Caco-2 (cell line): ENCODE data around the gene EIF4ENIF1. TPM values are rescaled to one million over a fixed set of nuclear protein-coding genes. Genes with fewer than 3 reads are reported as not detected.

ENCODE experiments used
- BruUV-seq: library from RNA; stranded (reverse); fragments of 400-500 nt; replicated peaks from 2 replicates; lab custom pipeline; 2021; lab: Mats Ljungman, UMichigan
- CTCF ChIA-PET: fragments of 300-600 bp; sonication (Branson Sonifier 250); formaldehyde crosslinking; loops from one replicate; lab custom pipeline; 2022; ENCODE audit warnings: antibody characterized with exemption; lab: Charles Lee
- POLR2A ChIA-PET: fragments of 300-600 bp; sonication (Branson Sonifier 250); formaldehyde crosslinking; loops from one replicate; lab custom pipeline; 2022; ENCODE audit warnings: antibody characterized with exemption; lab: Charles Lee
- DNase-seq, 2 experiments: peaks; one replicate each; pipeline versions ENCODE4 v3.0.0 to v3.0.0-alpha.2; 2020 to 2022
- H3K27me3 ChIP-seq: replicated peaks from 2 replicates; pipeline ENCODE4 v1.6.0; 2011; ENCODE audit warnings: low read length; ENCODE audit not compliant: control insufficient read depth, insufficient read depth
- H3K36me3 ChIP-seq: 2 replicates; pipeline ENCODE4 v1.5.1; 2011; ENCODE audit warnings: low read length; ENCODE audit not compliant: control insufficient read depth, insufficient read depth
- H3K4me1 ChIP-seq: fragments of 250-450 bp; sonication (Bioruptor Pico); 2 replicates; pipeline ENCODE4 v1.5.1; 2020; ENCODE audit warnings: mild to moderate bottlenecking
- H3K4me3 ChIP-seq: 2 replicates; pipeline ENCODE4 v1.5.1; 2011; ENCODE audit warnings: low read depth, mild to moderate bottlenecking, control low read depth, low read length
- H3K9me3 ChIP-seq: fragments of 250-450 bp; sonication (Bioruptor Pico); 2 replicates; pipeline ENCODE4 v1.5.1; 2020; ENCODE audit warnings: mild to moderate bottlenecking, moderate library complexity
- H3K27ac Mint-ChIP-seq: one replicate; pipeline ENCODE4 v1.8.0; 2022; ENCODE audit warnings: mixed read lengths; ENCODE audit not compliant: unreplicated experiment
- H3K27me3 Mint-ChIP-seq: one replicate; pipeline ENCODE4 v1.8.0; 2022; ENCODE audit warnings: mixed read lengths; ENCODE audit not compliant: insufficient read depth, unreplicated experiment
- H3K36me3 Mint-ChIP-seq: one replicate; pipeline ENCODE4 v1.8.0; 2022; ENCODE audit warnings: mild to moderate bottlenecking, mixed read lengths; ENCODE audit not compliant: insufficient read depth, unreplicated experiment
- H3K4me1 Mint-ChIP-seq: one replicate; pipeline ENCODE4 v1.8.0; 2022; ENCODE audit warnings: low read depth, mixed read lengths; ENCODE audit not compliant: unreplicated experiment
- H3K4me3 Mint-ChIP-seq: one replicate; pipeline ENCODE4 v1.8.0; 2022; ENCODE audit warnings: mild to moderate bottlenecking, moderate library complexity, mixed read lengths; ENCODE audit not compliant: unreplicated experiment
- H3K9me3 Mint-ChIP-seq: one replicate; pipeline ENCODE4 v1.8.0; 2022; ENCODE audit warnings: mixed read lengths; ENCODE audit not compliant: unreplicated experiment
- intact Hi-C: fragments of 100-400 bp; cut with micrococcal nuclease; formaldehyde crosslinking; loops from one replicate; pipeline ENCODE4 v1.10.0; 2022; ENCODE audit not compliant: unreplicated experiment
- total RNA-seq: library from RNA; stranded (reverse); gene quantifications from 2 replicates; pipeline ENCODE4 v1.2.3, GENCODE V29; 2022
- TF ChIP-seq, protein P1 (sequence below), 2 experiments: fragments of 200-600 bp in 1 of 2; IDR thresholded peaks; 1 replicate in 1 of 2; 2 replicates in 1 of 2; pipeline versions ENCODE4 v1.5.1 to v1.8.0; 2011 to 2022; ENCODE audit warnings: antibody characterized with exemption in 1 of 2, control low read depth in 1 of 2, inconsistent platforms in 1 of 2, low read depth in 1 of 2, low read length in 1 of 2, mild to moderate bottlenecking in 1 of 2, moderate library complexity in 1 of 2; ENCODE audit not compliant: insufficient read depth in 1 of 2, severe bottlenecking in 1 of 2, unreplicated experiment in 1 of 2

Gene EIF4ENIF1
- total RNA-seq, 1 experiment from 2014 or later: 39.7 TPM

DNA sequence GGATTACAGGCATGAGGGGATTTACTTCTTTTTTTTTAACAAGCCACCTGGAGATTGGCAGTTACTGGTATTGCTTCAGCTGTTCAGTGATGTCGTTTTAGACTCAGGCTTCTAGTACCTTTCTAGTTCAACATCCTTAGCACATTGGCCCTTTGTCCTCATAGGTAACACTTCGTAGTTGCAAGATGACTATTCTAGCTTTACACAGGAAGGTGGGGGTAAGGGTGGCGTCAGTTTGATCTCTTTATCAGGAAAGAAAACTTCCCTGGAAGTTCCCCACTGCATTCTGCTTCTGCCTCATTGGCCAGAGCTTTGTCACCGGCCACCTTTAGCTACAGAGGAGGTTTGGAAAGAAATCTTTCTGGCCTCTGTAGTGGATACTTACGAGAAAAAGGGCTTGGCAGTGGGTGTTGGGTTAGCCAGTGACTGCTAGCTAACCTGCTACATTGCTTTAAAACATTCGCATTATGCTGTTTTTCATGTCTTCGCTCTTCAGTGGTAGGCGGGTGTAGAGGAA is 47.4 kb upstream of the EIF4ENIF1 start:
- Mint-ChIP-seq H3K36me3 (peaks cover 7% of the 10 kb centered on the region), H3K27me3 (no peaks in the 10 kb centered on the region), H3K9me3 (peaks cover 11% of the 10 kb centered on the region), H3K4me1 (no peaks in the 10 kb centered on the region), H3K4me3 (no peak overlapping the region), H3K27ac (no peak overlapping the region)
- Histone ChIP-seq H3K9me3 (no peaks in the 10 kb centered on the region), H3K36me3 (no peaks in the 10 kb centered on the region), H3K4me3 (no peak overlapping the region), H3K4me1 (no peaks in the 10 kb centered on the region), H3K27me3 (no peaks in the 10 kb centered on the region)
- TF ChIP-seq, protein P1, sequence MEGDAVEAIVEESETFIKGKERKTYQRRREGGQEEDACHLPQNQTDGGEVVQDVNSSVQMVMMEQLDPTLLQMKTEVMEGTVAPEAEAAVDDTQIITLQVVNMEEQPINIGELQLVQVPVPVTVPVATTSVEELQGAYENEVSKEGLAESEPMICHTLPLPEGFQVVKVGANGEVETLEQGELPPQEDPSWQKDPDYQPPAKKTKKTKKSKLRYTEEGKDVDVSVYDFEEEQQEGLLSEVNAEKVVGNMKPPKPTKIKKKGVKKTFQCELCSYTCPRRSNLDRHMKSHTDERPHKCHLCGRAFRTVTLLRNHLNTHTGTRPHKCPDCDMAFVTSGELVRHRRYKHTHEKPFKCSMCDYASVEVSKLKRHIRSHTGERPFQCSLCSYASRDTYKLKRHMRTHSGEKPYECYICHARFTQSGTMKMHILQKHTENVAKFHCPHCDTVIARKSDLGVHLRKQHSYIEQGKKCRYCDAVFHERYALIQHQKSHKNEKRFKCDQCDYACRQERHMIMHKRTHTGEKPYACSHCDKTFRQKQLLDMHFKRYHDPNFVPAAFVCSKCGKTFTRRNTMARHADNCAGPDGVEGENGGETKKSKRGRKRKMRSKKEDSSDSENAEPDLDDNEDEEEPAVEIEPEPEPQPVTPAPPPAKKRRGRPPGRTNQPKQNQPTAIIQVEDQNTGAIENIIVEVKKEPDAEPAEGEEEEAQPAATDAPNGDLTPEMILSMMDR (IDR thresholded peaks at IDR 0.05; ENCODE audit: insufficient read depth in 1 of 2, low read depth in 1 of 2, low read length in 1 of 2, severe bottlenecking in 1 of 2, unreplicated experiment in 1 of 2): no peak
- POLR2A ChIA-PET: no interaction called here
- no TSS peak for BruUV-seq
- CTCF ChIA-PET: no interaction called here
- intact Hi-C loops: no loop called here
- DNase-seq: no peak

DNA sequence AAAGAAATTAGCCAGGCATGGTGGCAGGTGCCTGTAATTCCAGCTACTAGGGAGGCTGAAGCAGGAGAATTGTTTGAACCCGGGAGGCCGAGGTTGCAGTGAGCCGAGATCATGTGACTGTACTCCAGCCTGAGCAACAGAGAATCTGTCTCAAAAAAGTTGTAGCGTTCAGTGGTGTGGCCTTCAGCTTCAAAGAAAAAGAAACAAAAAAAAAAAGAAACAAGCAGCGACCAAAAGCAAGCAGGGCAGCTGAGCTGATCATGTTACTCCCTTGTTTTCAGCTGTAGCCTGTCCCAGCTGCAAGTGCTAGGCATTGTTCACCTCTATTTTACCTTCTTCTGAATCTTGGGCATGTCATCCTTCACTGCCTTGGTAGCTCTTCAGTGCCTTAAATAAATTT is 43.7 kb upstream of the EIF4ENIF1 start:
- ChIA-PET CTCF (no interaction called here), POLR2A (interaction anchor here (0.6 kb wide), 1 partner anchor 103 kb away, joined by 7 read pairs; no protein-coding TSS in a partner anchor)
- Histone ChIP-seq H3K4me1 (no peaks in the 10 kb centered on the region), H3K4me3 (no peak overlapping the region), H3K9me3 (no peaks in the 10 kb centered on the region), H3K36me3 (no peaks in the 10 kb centered on the region), H3K27me3 (no peaks in the 10 kb centered on the region)
- Mint-ChIP-seq H3K27me3 (no peaks in the 10 kb centered on the region), H3K4me3 (no peak overlapping the region), H3K4me1 (no peaks in the 10 kb centered on the region), H3K9me3 (peaks cover 11% of the 10 kb centered on the region), H3K27ac (no peak overlapping the region), H3K36me3 (peaks cover 13% of the 10 kb centered on the region)
- TF ChIP-seq, protein P1 (IDR thresholded peaks at IDR 0.05; ENCODE audit: insufficient read depth in 1 of 2, low read depth in 1 of 2, low read length in 1 of 2, severe bottlenecking in 1 of 2, unreplicated experiment in 1 of 2): no peak
- DNase-seq: no peak
- intact Hi-C loops: no loop called here
- no TSS peak for BruUV-seq

DNA sequence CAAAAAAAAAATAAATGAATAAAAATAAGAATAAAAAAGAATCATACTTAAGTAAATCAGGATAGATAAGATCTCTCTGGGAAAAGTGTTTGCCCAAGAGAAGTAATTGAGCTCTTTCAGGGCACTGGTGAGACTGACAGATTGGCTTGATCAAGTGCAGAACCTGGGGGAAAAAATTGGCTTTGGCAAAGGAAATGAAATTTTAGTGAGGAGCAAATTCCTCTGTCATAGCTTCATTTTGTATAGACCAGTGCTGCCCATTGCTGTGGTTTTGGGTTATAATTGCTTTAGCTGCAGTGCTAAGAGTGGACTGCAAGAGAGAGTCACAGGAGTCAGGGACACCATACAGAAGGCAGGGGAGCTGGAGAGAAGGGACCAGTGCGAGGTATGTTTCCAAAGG is 42.4 kb upstream of the EIF4ENIF1 start:
- Histone ChIP-seq H3K27me3 (no peaks in the 10 kb centered on the region), H3K9me3 (no peaks in the 10 kb centered on the region), H3K36me3 (no peaks in the 10 kb centered on the region), H3K4me3 (no peak overlapping the region), H3K4me1 (no peaks in the 10 kb centered on the region)
- intact Hi-C loops: no loop called here
- no peak for DNase-seq
- H3K9me3 Mint-ChIP-seq: peaks cover 11% of the 10 kb centered on the region
- H3K27me3 Mint-ChIP-seq: no peaks in the 10 kb centered on the region
- TF ChIP-seq, protein P1 (IDR thresholded peaks at IDR 0.05; ENCODE audit: insufficient read depth in 1 of 2, low read depth in 1 of 2, low read length in 1 of 2, severe bottlenecking in 1 of 2, unreplicated experiment in 1 of 2): no peak
- no peaks in the 10 kb centered on the region for H3K4me1 Mint-ChIP-seq
- ChIA-PET CTCF (no interaction called here), POLR2A (no interaction called here)
- no peak overlapping the region for H3K27ac Mint-ChIP-seq
- BruUV-seq: no TSS peak
- peaks cover 13% of the 10 kb centered on the region for H3K36me3 Mint-ChIP-seq
- no peak overlapping the region for H3K4me3 Mint-ChIP-seq
